HG03025 (cell line): ENCODE data around the gene ZDHHC14.

Experiments used
- ATAC-seq: cut with Tn5 transposase; IDR thresholded peaks from one replicate; pipeline ENCODE4 v1.9.1; 2021; ENCODE audit warnings: mild to moderate bottlenecking, moderate library complexity; ENCODE audit not compliant: unreplicated experiment, low FRiP score

The ZDHHC14 gene

GRCh38 chr6:157542414-157543160 lies 161.6 kb downstream of the ZDHHC14 start:
- no peak for ATAC-seq

DNA sequence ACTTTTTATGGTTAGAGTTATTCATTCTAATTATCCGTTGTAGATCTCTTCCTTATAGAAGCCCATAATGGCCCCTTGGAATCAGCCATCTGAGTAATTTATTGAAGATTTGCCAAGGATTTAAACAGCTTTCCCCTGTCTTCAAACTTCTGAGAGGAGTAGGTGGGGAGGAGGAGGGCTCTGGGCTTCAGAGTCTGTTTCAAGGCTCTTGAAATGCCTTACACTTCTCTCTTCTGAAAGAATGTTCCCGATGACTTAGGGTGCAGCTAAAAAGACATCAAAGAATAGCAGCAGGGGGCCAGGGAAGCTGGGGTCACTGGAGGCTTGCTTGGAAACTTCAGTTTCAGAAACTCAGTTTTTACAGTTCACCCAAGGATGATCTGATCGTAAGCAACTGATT lies 165.3 kb downstream of the ZDHHC14 start:
- no peak for ATAC-seq

- no peak for ATAC-seq
These were observed 166.1 kb downstream of the ZDHHC14 start for GRCh38 chr6:157547112-157547511.

DNA sequence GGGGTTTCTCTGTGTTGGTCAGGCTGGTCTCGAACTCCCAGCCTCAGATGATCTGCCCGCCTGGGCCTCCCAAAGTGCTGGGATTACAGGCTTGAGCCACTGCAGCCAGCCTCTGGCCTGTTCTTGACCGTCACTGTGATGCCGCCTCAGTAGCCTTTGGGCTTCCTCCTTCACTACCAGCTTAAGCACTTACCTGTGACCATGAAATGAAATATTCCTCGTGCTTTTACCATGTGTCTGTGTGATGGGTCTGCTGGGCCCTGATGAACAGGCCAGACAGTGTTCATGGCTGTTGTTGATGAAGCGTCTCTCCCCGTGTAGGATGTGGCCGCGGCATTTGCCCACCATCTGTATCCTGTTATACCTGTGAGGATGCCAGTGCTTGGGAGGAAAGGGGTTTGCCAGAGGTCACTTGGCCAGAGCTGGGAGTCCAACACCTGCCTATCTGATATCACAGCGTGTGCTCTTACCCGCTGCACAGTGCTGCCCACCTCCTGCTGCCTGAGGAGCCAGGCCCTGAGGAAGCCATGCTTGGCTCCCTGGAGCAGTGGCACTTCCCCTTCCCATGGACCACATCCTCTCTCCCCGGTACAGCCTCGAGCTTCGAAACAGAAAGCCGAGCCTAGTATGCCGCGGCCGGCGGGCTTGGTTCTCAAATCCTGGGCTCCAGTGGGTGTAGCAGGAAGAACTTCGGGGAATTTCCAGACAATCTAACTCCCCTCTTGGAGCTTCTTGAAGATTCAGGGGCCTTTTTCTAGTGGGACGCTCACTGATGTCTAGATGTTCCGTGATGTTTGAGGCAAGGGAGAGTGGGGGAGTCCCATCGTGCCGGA lies 167.9 kb downstream of the ZDHHC14 start:
- no peak for ATAC-seq

DNA sequence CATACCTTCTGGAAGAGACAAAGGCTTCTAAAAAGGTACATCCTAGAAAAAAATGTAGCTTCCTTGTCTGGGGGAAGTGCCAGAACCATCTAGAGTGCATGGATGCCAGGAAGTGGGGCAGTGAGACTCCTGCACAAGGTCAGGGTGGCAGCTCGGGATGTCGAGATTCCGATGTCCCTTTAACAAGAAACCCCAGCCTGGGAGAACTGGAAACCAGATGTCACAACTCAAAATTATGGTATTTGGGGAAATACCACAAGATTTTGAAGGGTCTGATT lies 168.4 kb downstream of the ZDHHC14 start:
- ATAC-seq = no peak

GRCh38 chr6:157550114-157550989 lies 169.4 kb downstream of the ZDHHC14 start:
- no peak for ATAC-seq

- no peak for ATAC-seq
These were observed 170.2 kb downstream of the ZDHHC14 start for GRCh38 chr6:157551041-157551832.

- ATAC-seq = no peak
These were observed 171.2 kb downstream of the ZDHHC14 start for GRCh38 chr6:157552081-157552747.

DNA sequence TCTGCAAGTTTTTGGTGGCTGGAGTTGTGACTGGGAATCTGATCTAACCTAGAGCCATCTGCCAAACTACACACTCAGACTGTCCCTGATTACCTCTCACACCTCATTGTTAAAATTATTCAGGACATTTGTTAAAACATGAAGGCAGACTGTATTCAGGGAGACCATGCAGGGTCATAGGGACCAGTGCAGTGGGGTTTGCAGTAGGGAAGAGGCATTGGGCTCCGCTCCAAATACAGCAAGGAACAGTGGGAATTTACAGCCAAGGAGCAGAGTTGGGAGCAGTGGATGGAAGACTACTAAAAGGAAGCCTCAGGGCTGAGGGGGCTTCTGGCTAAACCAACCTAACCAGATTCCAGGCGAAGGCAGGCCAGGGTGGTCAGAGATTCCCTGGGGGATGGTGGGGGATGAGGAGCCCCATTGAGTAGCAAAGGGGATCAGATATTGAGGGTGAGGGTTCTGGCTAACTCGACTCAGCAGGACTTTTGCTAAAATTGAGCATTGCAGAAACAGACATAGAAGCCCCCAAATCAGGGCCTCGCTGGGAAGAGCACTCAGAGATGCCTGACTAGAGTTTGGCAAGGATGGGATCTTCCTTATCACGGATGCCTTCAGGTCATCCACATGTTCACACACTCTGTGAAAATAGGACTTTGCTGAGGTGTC lies 172.0 kb downstream of the ZDHHC14 start:
- no peak for ATAC-seq

DNA sequence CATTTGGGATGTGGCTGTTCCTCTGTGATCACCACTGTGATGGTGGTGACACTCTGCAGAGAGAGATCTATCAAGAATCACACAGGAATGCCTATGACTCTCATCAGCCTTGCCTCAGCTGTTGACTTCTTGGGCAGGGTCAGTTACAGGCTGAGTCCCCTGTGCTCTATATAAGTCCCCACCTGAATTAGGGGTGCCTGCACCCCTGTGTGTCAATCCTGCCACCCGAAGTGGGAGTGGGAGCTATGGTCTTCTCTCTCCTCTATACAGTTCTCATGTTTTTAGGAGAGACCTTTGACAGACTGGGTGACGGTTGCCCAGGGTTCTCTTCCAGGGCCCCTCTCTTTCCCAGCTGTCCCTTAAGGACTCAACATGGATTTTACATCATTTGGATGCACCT lies 173.8 kb downstream of the ZDHHC14 start:
- no peak for ATAC-seq

GRCh38 chr6:157555455-157556143 lies 174.6 kb downstream of the ZDHHC14 start:
- ATAC-seq = no peak

DNA sequence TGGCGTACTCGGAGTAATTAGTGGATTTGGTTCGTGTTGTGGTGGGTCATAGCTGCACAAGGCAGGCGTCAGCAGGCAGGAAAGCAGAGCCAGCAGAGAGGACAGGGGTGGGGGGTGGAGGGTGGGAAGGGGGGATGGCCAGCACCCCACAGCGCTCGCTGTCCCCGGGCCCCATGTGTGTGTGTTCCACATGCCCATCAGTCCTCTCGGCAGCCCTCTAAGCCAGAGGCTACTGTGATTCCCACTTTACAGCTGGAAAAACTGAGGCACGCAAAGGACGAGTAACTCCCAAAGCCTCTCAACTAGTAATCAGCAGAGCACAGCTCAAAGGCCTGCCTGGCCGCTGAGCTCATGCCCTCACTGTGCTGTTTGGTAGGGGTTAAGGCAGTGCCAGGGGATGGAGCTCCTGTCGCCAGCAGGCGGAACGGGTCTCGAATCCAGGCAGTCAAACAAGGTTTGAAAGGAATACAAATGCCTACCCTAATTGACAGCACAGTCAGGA lies 175.2 kb downstream of the ZDHHC14 start:
- no peak for ATAC-seq

- no peak for ATAC-seq
These were observed 175.9 kb downstream of the ZDHHC14 start for GRCh38 chr6:157556671-157557430.

DNA sequence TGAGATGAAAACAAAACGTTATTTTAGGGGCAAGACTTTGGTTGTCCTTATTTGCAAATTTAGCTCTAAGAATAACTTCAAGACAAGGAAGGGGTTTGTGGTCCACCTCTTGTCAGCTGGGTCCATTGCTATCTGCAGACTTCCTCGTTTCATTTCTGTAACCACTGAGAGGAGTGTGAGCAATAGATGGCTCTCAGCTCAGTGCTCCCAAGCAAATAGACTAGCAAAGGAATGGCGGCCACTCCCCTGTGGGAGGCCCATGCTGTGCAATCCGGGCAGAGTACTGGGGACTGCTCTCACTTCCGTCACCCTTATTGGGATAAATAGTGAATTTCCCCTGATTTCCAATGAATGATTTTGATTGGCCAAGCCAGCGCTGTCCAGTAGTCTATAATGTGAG lies 176.6 kb downstream of the ZDHHC14 start:
- ATAC-seq = peak; percentile 64

GRCh38 chr6:157558049-157558448 lies 177.1 kb downstream of the ZDHHC14 start:
- no peak for ATAC-seq

DNA sequence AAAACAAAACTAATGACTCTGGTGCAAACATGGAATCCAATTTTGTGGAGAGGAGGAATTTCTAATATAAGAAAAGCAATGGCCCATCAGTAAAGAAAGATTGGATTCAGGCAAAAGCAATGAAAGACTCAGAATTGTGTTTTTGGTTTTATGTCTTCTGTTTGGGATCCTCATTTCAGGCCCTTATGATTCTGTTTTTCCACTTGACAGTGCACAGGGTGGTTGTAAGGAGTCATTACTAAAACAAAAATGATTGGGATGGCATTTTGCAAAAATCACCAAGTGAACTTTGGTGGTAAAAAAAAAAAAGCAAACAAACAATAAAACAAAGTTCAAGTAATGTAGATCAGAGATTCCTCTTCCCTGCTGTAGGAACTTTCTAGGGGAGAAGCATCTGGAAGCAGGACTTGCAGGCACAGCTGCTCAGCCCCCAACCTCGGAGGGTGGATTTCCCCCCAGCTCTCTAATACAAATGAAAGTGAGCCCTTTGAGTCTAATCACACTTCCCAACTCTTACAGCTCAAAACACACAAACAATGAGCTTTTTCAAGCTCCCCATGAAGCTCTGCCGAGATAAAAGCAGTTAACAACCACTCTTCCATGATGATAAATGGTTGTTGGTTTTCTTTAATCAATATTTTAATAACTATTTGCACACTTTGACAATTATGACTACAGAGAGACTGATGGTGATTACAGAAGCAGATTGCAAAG lies 177.7 kb downstream of the ZDHHC14 start:
- no peak for ATAC-seq

- no peak for ATAC-seq
These were observed 178.3 kb downstream of the ZDHHC14 start for GRCh38 chr6:157559201-157559756.
